Keratinocyte (primary cell): Measurements from ENCODE around the gene CDYL. TPM values are rescaled to one million over a fixed set of nuclear protein-coding genes. Genes with fewer than 3 reads are reported as not detected.

ENCODE experiments used
- DNase-seq: peaks from one replicate; pipeline ENCODE4 v3.0.0-alpha.2; 2011; ENCODE audit warnings: low read depth, missing footprints, low spot score
- FAIRE-seq: peaks from 2 replicates; lab custom pipeline; 2011; peaks lifted over from hg19 to GRCh38; lab: Jason Lieb, UNC
- H2AFZ ChIP-seq: 2 replicates; pipeline ENCODE4 v1.6.0; 2012; ENCODE audit warnings: low read length, control low read depth, inconsistent platforms; ENCODE audit not compliant: control insufficient read depth
- H3K27ac ChIP-seq: 2 replicates; pipeline ENCODE4 v1.5.1; 2011; ENCODE audit warnings: low read length; ENCODE audit not compliant: control insufficient read depth, insufficient read depth
- H3K27me3 ChIP-seq: 3 replicates; pipeline ENCODE4 v1.6.0; 2011; ENCODE audit warnings: low read length; ENCODE audit not compliant: control insufficient read depth, insufficient read depth; ENCODE audit errors: extremely low read depth
- H3K36me3 ChIP-seq, 2 experiments: 2 replicates in 1 of 2; 3 replicates in 1 of 2; pipeline ENCODE4 v1.5.1; 2011; ENCODE audit warnings: low read length in 2 of 2, mild to moderate bottlenecking in 1 of 2; ENCODE audit not compliant: control insufficient read depth in 2 of 2, insufficient read depth in 2 of 2; ENCODE audit errors: extremely low read depth in 1 of 2
- H3K4me1 ChIP-seq: 3 replicates; pipeline ENCODE4 v1.5.1; 2011; ENCODE audit warnings: low read length; ENCODE audit not compliant: control insufficient read depth, insufficient read depth; ENCODE audit errors: extremely low read depth
- H3K4me2 ChIP-seq: 3 replicates; pipeline ENCODE4 v1.6.0; 2011; ENCODE audit warnings: low read depth, low read length; ENCODE audit not compliant: control insufficient read depth, insufficient read depth; ENCODE audit errors: extremely low read depth
- H3K4me3 ChIP-seq, 3 experiments: fragments of 200-600 bp in 1 of 3; sonication (generic) in 1 of 3; 2 replicates in 2 of 3; 3 replicates in 1 of 3; pipeline ENCODE4 v1.5.1; 2011 to 2016; ENCODE audit warnings: low read length in 3 of 3, mild to moderate bottlenecking in 3 of 3, control low read depth in 2 of 3, inconsistent platforms in 1 of 3, low read depth in 1 of 3, mixed read lengths in 1 of 3, mixed run types in 1 of 3, moderate library complexity in 1 of 3; ENCODE audit not compliant: control insufficient read depth in 2 of 3, insufficient read depth in 2 of 3; ENCODE audit errors: extremely low read depth in 1 of 3
- H3K79me2 ChIP-seq: 2 replicates; pipeline ENCODE4 v1.6.0; 2012; ENCODE audit warnings: low read length; ENCODE audit not compliant: control insufficient read depth, insufficient read depth
- H3K9ac ChIP-seq: 3 replicates; pipeline ENCODE4 v1.6.0; 2011; ENCODE audit warnings: low read length; ENCODE audit not compliant: control insufficient read depth, insufficient read depth; ENCODE audit errors: extremely low read depth
- H3K9me1 ChIP-seq: 3 replicates; pipeline ENCODE4 v1.6.0; 2011; ENCODE audit warnings: low read length; ENCODE audit not compliant: control insufficient read depth, insufficient read depth; ENCODE audit errors: extremely low read depth
- H3K9me3 ChIP-seq: 2 replicates; pipeline ENCODE4 v1.5.1; 2012; ENCODE audit warnings: low read depth, low read length; ENCODE audit not compliant: control insufficient read depth
- H4K20me1 ChIP-seq: 3 replicates; pipeline ENCODE4 v1.6.0; 2011; ENCODE audit warnings: low read length; ENCODE audit not compliant: control insufficient read depth, insufficient read depth; ENCODE audit errors: extremely low read depth
- CTCF ChIP-seq, 3 experiments: IDR thresholded peaks in 1 of 3; conservative IDR thresholded peaks in 1 of 3; optimal IDR thresholded peaks in 1 of 3; 2 replicates in 2 of 3; 3 replicates in 1 of 3; pipeline versions ENCODE3 to v1.5.1; 2011; ENCODE audit warnings: low read length in 3 of 3, mild to moderate bottlenecking in 3 of 3, moderate library complexity in 2 of 3, control low read depth in 1 of 3, inconsistent platforms in 1 of 3; ENCODE audit not compliant: insufficient read depth in 2 of 3; ENCODE audit errors: extremely low read depth in 1 of 3
- EZH2 ChIP-seq: IDR thresholded peaks from one replicate; pipeline ENCODE4 v1.6.1; 2012; ENCODE audit warnings: inconsistent platforms, mild to moderate bottlenecking, low read length, moderate library complexity
- dilution Hi-C: fragments of 300-500 bp; cut with MboI; formaldehyde crosslinking; loops from one replicate; pipeline ENCODE4 v1.7.0; 2020; ENCODE audit warnings: low sequenced_read_pairs; ENCODE audit not compliant: extremely low pct_ligation_motif_present
- polyA plus RNA-seq, 5 experiments: library from polyadenylated mRNA; depleted of rRNA in 3 of 5; stranded (reverse) in 3 of 5; stranded (forward) in 1 of 5; unstranded in 1 of 5; fragments of >200 nt; gene quantifications; 1 replicate in 1 of 5; 2 replicates in 3 of 5; 3 replicates in 1 of 5; pipeline versions ENCODE4 v1.2.1 to v1.2.3, GENCODE V29; 2011 to 2012; ENCODE audit warnings: missing spikeins in 2 of 5, low read depth in 1 of 5, low replicate concordance in 1 of 5

The CDYL gene
- polyA plus RNA-seq, 1 donor (not counting 4 experiments of a cell fraction or from before 2014, with no cell fraction given), result 48.0 TPM

DNA sequence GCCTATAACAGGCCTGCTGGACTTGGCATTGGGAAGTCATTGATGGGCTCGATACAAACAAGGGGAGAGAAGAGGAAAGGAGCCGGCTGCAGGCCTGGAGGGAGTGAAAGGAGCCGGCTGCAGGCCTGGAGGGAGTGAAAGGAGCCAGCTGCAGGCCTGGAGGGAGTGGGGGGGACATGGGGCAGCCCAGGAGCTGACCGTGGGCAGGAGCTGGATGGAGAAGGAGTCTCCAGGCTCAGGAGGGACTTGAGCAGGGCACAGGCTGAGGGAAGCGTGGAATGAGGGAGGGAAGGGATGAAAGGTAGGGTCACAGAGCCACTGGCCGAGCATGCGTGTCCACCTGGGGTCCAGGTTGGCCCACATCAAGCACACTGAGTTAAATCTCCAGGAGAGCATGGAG, 195.6 kb downstream of the CDYL start:
- Histone ChIP-seq H3K9me3 (no peaks in the 10 kb centered on the region), H3K27me3 (no peaks in the 10 kb centered on the region), H3K27ac (no peak overlapping the region), H2AFZ (no peak overlapping the region), H3K9ac (no peak overlapping the region), H3K9me1 (no peaks in the 10 kb centered on the region), H3K79me2 (no peaks in the 10 kb centered on the region), H3K4me3 (no peak overlapping the region), H3K4me2 (no peak overlapping the region), H3K4me1 (no peaks in the 10 kb centered on the region), H3K36me3 (no peaks in the 10 kb centered on the region), H4K20me1 (no peaks in the 10 kb centered on the region)
- FAIRE-seq (no peak), DNase-seq (no peak)
- dilution Hi-C loops, result no loop called here
- TF ChIP-seq CTCF (optimal IDR thresholded peaks at IDR 0.05 in 1 of 3, IDR thresholded peaks at IDR 0.05 in 1 of 3, conservative IDR thresholded peaks at IDR 0.05 in 1 of 3; ENCODE audit: extremely low read depth in 1 of 3, insufficient read depth in 2 of 3, low read length in 3 of 3), result no peak
- no peak for TF ChIP-seq EZH2

GRCh38 chr6:4972438-4972837, 196.2 kb downstream of the CDYL start:
- Histone ChIP-seq H3K4me3 (no peak overlapping the region), H3K9ac (no peak overlapping the region), H4K20me1 (no peaks in the 10 kb centered on the region), H3K9me1 (no peaks in the 10 kb centered on the region), H3K9me3 (no peaks in the 10 kb centered on the region), H2AFZ (no peak overlapping the region), H3K79me2 (no peaks in the 10 kb centered on the region), H3K4me1 (no peaks in the 10 kb centered on the region), H3K36me3 (no peaks in the 10 kb centered on the region), H3K27ac (no peak overlapping the region), H3K27me3 (no peaks in the 10 kb centered on the region), H3K4me2 (no peak overlapping the region)
- FAIRE-seq (no peak), DNase-seq (no peak)
- dilution Hi-C loops, result no loop called here
- no peak for TF ChIP-seq CTCF (optimal IDR thresholded peaks at IDR 0.05 in 1 of 3, IDR thresholded peaks at IDR 0.05 in 1 of 3, conservative IDR thresholded peaks at IDR 0.05 in 1 of 3; ENCODE audit: extremely low read depth in 1 of 3, insufficient read depth in 2 of 3, low read length in 3 of 3)
- no peak for TF ChIP-seq EZH2
